GM19467 (cell line): Measurements from ENCODE around the gene MAP2K5.

ENCODE experiments used
- ATAC-seq: cut with Tn5 transposase; IDR thresholded peaks from one replicate; pipeline ENCODE4 v1.9.1; 2021; ENCODE audit warnings: mild to moderate bottlenecking, moderate library complexity; ENCODE audit not compliant: unreplicated experiment

Gene MAP2K5

DNA sequence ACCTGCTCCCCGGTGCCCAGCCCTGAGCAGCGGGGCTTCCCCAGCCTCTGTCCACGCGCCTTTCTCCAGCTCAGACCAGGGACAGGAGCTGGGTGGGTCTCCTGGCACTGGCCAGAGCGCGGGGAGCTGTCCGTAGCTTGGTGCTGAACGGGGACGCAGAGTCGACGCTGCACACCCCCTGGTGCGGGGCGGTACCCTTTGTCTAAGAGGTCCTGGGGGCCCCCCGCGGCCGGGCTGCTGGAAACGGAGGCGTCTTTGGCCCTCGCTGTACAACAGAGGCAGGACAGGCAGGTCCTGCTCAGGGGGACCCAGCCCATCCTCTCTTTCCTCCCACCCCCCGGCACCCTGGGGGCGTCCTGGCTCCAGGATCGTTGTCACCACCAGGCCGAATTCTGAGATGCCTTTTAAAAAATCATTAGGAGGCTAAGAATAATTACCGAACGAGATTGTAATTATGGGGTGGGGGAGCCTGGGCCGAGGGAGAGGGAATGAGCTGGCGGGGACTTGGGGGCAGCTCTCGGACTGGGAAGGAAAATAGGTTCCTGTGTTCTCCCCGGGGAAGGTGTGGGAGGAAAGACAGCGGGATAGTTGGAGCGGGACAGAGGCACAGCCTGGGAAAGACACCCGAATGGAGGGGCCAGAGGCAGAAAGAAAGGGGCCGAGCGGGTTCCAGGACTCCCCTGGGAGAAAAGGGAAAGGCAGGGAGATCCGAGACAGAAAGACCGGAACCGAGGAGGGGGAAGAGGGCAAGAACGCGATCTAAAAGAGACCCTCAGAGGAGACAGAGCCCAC is 278.7 kb downstream of the MAP2K5 start:
- ATAC-seq = no peak

DNA sequence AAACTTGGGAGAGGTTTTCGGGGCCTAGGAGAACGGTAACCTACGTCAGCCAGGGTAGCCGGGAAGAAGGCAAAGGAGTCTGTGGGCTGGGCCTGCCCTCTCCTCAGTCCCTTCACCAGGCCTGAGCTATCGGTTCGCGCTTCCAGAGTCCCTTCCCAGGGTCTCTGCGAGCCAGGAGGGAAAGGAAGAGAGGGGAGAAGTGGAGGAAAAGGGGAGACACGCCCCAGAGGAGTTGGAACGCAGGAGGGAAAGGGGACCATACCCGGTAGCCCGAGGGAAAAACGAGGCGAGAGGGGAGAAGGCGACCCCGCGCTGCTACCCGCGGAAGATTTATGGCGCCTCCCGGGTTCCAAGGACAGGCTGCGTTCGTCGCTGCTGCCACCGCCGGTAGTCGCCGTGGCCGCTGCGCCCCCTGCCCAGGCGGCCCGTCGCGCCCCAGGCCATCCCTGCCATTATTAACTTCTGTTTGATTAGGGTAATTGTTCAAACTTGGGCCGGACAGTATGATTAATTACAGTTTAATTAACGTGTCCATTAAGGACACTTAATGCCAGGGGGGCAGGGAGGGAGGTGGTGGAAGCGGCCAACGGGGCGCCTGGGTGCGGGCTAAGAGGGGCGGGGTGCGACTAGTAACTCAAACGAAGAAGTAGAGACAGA is 279.4 kb downstream of the MAP2K5 start:
- ATAC-seq = no peak

DNA sequence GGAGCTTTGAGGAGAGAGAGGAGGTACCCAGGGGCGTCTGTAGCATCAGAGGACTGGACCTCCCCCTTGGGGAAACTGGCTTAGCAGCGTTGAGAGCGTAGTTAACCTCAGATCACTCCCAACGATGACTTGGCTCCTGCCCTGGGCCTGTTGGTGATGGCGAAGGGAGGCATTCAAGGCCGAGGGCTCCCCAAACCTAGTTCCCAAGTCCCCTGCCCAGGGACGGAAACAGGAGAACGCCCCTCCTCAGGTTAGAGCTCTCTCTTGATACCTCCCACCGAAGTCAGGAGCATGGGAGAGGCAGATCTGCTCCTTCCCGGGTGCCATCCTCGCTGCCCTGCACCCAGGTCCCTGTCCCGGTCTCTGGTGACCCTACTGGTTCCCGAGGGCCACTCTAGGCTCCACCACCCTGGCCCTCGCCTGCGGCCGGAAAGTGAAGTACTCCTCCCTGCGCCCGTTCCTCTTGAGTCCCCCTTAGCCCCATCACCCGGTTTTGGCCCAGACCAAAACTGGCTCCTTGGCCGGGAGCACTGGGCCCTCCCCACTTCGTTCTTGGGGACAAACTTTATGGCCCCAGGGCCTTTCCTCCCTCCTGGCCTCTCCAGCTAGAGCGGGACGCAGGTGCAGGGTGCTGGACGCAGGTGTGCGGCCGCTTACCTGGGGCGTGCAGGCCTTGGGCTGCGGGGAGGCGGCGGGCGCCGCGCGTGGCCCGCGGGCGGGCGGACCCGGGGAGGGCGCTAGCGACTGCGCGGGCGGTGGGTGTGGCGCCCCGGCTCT is 280.2 kb downstream of the MAP2K5 start:
- ATAC-seq = no peak

DNA sequence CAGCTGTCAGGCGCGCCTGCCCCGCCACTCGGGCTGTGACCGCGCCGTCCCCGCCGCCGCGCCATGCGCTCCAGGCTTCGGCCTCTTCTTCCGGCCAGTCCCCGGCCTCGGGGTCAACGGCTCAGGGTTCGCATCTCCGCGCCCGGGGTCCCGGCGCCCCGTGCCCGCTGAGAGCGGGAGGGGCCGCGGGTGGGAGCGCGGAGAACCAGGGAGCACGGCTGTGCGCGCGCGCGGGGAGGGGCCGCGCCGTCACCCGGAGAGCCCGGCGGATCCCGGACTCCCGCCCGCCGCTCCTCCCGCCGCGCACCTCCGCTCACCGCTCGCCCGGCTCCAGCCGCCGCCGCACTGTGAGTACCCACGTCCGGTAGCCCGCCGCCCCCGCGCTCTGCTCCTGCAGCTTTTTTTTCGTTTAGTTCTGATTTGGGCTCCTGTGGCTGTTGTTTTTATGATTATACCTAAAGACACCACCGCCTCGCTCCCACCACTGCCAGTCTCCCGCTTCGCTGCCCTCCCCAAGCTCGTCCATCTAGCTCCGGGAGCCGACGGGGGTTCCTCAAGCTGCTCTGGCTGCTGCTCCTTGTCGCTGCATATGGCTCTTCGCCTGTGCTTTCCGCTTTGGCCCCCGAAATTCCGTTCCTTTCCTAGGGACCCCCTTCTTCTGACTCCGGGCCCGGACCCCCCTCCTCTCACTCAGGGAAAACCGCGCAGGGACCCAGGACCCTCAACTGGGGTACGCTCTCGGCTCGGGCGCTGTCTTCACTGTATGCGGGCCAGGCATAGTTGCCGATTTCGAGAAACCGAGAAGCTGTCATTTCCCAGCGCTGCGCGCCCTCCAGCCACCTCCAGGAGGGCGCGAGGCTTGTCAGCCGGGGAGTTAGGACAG is 281.1 kb downstream of the MAP2K5 start:
- ATAC-seq = no peak

DNA sequence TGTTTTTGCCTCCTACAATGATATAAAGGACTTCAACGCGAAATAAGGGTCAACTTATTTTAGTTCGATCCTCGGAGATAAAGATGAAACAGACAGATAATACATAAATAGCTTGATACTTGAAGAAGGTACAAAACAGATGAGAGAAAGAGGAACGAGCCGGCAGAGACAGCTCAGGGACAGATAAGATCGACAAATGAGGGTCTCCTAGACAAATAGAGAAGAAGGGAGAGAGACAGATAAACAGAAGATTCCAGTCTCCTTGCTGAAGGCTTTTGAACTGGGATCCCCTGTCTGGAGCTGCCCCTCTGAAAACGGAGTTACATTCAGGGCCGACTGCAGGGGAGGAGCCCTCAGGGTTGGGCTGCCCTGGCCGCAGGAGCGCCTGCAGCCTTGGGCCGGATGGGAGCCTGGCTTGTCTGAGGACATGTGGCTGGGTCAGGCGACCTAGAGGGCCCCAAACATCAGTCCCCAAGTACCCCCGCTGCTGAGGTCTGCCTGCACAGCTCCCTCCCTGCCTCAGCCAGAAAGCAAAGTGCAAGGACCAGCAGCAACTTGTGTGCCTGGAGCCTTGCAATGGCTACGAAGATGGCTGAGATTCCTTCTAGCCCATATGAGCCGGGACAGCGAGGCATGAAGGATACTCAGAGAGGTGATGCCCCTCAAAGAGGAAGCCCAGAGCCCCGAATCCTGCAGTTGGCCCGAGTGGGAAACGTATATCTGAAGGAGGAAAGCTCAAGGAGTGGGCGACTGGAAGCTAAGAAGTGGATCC is 281.9 kb downstream of the MAP2K5 start:
- no peak for ATAC-seq

DNA sequence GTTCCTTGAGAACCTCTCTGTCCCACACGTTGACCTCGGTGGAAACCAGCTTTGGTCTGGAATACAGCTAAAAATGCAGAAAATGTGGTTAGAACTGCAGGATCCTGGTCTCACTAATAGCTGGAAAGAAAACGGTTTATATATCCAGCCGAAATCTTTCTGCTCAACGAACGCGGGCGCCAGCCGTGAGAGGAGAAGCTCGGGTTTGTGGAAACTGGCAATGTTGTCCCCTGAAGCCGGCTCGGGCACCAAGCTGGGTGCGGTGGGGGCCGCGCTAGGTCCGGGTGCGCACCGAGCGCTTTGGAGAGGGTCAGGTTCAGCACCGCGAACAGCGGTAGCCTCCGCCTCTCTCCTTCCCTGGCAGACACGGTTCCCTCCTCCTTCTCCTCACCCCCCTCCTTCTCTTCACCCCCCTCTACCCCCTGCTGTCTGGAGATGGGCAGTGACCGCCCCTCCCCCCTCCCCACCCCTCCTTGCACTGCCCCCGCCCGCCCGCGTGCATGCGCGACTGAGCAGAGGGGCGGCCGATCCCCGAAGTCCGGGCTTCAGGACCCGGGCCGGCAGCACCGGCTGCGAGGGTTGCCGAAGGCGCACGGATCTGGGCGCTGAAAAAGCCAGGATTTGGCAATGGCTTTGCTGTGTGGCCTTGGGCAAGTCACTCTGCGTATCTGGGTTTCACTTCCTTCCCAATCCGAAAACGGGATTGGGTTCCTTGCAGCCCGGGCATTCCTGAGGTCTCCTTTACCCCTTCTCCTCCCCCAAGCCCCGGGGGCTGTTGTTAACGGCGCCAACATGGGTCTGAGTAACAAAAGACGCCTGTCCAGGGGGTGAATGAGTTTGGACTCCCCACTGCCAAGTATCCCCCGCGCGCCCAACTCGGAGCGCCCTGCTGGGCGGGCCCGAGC is 282.7 kb downstream of the MAP2K5 start, which contains the start of gene SKOR1:
Gene SKOR1 (plus strand): TSS at position 534 of the 905 bp plus-strand sequence. CDS start 94 bp downstream, at position 628.
- ATAC-seq = no peak

DNA sequence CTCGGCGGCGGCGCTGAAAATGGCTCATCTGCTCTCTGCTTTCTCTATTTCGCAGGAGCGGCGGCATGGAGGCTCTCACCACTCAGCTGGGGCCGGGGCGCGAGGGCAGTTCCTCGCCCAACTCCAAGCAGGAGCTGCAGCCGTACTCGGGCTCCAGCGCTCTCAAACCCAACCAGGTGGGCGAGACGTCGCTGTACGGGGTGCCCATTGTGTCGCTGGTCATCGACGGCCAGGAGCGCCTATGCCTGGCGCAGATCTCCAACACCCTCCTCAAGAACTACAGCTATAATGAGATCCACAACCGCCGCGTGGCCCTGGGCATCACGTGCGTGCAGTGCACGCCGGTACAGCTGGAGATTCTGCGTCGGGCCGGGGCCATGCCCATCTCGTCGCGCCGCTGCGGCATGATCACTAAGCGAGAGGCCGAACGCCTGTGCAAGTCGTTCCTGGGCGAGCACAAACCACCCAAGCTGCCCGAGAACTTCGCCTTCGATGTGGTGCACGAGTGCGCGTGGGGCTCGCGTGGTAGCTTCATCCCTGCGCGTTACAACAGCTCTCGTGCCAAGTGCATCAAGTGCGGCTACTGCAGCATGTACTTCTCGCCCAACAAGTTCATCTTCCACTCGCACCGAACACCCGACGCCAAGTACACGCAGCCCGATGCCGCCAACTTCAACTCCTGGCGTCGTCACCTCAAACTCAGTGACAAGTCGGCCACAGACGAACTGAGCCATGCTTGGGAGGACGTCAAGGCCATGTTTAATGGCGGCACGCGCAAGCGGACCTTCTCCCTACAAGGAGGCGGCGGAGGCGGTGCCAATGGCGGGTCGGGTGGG is 283.6 kb downstream of the MAP2K5 start:
- no peak for ATAC-seq

DNA sequence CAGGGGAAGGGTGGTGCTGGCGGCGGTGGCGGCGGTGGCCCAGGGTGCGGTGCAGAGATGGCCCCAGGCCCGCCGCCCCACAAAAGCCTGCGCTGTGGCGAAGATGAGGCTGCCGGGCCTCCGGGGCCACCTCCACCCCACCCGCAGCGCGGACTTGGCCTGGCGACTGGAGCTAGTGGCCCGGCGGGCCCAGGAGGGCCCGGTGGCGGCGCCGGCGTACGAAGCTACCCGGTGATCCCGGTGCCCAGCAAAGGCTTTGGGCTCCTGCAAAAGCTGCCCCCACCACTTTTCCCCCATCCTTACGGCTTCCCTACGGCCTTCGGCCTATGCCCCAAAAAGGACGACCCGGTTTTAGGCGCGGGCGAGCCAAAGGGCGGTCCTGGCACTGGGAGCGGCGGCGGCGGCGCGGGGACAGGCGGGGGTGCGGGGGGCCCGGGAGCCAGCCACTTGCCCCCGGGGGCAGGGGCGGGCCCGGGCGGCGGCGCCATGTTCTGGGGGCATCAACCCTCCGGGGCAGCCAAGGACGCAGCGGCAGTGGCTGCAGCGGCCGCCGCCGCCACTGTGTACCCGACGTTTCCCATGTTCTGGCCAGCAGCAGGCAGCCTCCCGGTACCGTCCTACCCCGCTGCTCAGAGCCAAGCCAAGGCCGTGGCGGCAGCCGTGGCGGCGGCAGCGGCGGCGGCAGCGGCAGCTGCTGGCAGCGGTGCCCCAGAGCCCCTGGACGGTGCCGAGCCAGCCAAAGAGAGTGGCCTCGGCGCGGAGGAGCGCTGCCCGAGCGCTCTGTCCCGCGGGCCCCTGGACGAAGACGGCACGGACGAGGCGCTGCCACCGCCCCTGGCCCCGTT is 284.4 kb downstream of the MAP2K5 start:
- no peak for ATAC-seq

DNA sequence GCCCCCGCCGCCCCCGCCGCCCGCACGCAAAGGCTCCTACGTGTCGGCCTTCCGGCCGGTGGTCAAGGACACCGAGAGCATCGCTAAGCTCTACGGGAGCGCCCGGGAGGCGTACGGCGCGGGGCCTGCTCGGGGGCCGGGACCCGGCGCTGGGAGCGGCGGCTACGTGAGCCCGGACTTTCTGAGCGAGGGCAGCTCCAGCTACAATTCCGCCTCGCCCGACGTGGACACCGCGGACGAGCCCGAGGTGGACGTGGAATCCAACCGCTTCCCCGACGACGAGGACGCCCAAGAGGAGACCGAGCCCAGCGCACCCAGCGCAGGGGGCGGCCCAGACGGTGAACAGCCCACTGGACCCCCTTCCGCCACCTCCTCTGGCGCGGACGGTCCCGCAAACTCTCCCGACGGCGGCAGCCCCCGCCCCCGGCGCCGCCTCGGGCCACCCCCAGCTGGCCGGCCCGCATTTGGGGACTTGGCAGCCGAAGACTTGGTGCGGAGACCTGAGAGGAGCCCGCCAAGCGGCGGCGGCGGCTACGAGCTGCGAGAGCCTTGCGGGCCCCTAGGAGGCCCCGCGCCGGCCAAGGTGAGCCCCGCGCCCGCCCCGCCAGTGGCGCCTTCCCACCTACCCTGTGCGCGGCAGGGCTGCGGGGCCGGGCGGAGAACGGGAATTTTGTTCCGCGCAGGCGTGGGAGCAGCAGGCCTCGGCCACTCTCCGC is 285.2 kb downstream of the MAP2K5 start:
- no peak for ATAC-seq

DNA sequence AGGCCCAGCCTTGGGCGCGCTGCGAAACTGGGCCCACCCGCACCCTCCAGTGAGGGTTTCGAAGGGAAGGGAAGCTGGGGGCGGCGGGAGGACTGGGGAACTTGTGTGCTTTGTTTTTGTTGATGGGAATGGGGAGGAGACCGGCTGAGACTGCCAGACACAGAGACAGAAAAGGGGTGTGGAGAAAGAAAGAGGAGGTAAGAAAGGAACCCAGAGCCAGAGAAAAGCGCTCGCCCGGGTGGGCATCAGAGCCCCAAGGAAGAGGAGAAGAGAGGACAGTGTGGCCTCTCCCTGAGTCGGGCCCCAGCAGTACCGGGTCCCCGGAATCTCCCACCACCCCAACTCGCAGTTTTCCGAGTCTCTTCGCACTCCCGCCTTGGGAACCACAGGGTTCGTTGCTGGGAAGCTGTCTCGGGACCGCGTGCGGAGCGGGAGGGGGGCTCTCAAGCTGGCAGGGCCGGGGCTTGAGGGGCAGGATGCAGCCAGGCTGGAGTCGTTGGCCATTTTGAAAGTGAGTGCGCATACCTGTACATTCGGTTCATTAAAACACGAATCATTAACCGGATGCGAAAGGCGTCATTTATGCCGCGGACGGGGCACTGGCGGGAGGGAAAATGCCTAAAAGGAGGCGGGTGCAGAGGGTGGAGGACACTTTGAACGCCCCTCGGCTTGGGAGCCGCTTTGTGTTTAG is 285.9 kb downstream of the MAP2K5 start:
- ATAC-seq = no peak

DNA sequence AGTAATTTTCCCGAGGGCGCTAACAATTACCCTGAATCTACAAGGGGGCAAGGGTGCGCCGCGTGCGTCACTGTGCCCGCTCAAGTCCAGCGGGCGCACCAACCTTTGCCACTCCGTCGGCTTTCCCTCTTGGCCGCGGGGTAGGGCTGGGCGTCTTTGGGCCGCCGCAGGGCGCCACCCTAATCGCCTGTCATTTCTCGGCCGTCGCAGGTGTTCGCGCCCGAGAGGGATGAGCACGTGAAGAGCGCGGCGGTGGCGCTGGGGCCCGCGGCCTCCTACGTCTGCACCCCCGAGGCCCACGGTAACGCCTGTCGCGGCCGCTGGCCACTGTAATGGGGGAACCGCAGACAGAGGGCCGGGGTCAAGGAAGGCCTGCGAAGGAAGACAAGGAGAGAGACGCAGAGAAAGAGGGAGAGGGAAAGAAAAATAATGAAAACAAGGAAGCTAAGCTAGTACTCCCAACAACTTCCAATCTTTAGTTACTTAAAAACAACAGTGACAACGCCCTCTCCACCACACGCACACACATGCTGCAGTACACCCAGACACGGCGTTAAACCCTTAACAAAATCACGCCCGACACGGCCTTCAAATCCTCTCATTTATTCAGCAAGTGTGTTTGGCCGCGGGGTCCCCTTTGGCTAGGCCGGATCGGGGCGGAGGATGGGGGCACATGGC is 286.6 kb downstream of the MAP2K5 start:
- ATAC-seq = no peak

DNA sequence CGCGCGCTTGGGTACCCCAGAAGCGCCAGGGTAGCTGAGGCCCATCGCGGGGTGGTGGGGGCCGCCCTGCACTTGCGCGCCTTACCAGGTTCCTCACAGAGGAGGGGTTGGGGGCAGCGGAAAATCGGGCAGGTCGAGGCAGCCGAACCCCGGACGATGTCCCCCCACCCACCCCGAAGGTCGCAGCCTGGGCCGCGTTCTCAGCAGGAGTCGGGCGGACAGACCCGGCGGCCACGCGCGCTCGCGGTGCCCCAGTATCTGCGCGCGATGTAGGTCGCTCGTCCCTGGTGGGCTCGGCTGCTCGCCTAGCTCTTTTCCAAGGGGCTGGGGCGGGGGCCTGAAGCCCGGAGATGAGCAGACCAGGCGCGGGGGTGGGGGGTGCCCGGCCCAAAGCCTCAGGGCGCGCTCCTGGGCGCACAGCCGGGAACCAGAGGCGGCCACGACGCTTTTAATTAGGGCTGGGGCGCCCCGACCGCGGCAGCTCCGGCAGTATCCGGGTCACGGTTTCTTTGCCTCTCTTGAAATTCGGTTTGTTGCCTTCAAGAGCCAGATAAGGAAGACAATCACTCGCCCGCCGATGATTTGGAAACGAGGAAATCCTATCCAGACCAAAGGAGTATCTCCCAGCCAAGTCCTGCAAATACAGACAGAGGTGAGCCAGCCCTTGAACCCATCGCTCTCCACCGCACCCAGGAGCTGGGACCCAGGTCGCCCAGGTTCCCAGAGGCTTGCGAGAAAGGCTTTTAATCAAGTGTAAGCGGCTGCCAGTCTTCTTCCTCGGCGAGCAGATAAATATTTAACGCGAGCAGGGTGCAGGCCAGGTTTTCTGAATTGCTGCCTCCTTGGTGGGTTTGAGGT is 287.4 kb downstream of the MAP2K5 start:
- ATAC-seq = no peak

DNA sequence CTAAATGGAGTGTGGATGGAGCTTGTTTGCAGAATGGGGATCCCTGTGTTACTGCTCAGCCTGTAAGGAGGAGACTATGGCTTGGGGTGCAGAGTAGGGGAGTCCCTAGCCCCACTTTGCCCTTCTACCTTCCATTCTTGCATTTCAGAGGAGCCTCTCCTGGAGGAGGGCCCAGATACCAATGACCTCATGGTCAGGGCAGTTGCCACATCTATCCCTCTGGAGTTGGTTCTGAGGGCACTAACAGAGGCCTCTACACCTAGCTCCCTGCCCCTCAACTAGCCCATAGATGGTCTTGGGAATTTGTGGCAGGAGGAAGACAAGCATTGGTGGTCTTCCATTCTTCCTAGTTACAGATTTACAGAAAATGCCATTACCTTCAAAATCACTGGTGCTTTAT is 288.9 kb downstream of the MAP2K5 start:
- ATAC-seq = no peak

DNA sequence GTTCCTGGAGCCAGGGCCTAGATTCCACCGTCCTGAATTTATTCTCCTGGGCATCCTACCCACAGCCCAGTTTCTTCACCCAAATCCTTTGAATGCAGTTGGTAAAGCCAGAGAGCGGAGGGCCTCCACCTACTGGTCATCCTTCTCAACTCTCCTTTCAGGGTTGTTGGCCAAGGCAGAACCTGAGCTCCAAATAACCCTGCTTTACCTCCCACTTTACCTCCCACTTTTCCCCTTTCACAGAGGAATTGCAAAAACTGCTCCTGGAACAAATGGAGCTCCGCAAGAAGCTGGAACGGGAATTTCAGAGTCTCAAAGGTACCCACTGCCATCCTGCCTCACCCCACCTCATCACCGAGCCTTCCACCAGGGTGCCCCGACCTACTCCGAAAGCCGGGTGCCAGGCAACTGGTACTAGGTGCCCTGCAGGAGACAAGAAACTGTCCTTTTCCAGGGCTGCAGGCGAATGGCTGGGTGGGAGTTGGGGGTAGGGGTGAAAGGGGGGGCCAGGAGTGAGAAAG is 289.6 kb downstream of the MAP2K5 start:
- ATAC-seq = no peak
